Measurements from ENCODE around the gene SPATA17. TPM values are rescaled to one million over a fixed set of nuclear protein-coding genes. Genes with fewer than 3 reads are reported as not detected.

The SPATA17 gene
- polyA plus RNA-seq, 1 of the 3 experiments (the other 2 are of a cell fraction) = 1.2 TPM

DNA sequence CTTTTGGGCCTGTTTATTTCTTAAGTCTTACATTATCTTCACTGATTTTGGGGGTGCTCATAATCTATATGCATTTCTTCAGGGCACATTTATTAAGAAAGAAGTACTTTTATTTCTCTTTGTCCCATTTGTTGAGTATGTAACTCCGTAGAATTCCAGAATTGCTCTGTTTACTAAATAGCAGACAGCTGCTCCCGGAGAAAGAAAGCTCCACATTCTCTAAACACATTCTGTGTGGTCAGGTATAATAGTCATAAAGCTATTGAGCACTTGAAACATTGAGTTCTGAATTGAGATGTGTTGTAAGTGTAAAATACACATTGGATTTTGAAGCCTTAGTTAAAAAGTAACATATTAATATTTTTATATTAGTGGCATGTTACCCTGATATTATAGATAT is 206.5 kb downstream of the SPATA17 start:
- no peaks in the 10 kb centered on the region for H3K36me3 ChIP-seq (replicated peaks in 1 of 2; ENCODE audit: control insufficient read depth in 1 of 2, insufficient read depth in 2 of 2, low read length in 1 of 2)
- no peak overlapping the region for H3K9ac ChIP-seq
- H3K79me2 ChIP-seq (ENCODE audit: insufficient read depth) = no peaks in the 10 kb centered on the region
- no peak overlapping the region for H3K4me3 ChIP-seq (ENCODE audit: low read depth in 2 of 2, low read length in 1 of 2)
- H4K20me1 ChIP-seq (ENCODE audit: insufficient read depth) = no peaks in the 10 kb centered on the region
- no peaks in the 10 kb centered on the region for H3F3A ChIP-seq (replicated peaks; ENCODE audit: insufficient read depth)
- H3K9me3 ChIP-seq = no peaks in the 10 kb centered on the region
- no peak overlapping the region for H3K27ac ChIP-seq (ENCODE audit: low read depth in 2 of 2, low read length in 1 of 2)
- no peaks in the 10 kb centered on the region for H3K4me1 ChIP-seq (ENCODE audit: control insufficient read depth in 1 of 2, insufficient read depth in 2 of 2, low read depth in 1 of 2, low read length in 1 of 2)
- TF ChIP-seq MEF2A (IDR thresholded peaks at IDR 0.05; ENCODE audit: borderline replicate concordance, low read depth) = no peak
- TF ChIP-seq EZH2phosphoT487 (IDR thresholded peaks at IDR 0.05; ENCODE audit: borderline replicate concordance, low read depth) = no peak
- DNase-seq = no peak
- ChIA-PET CTCF (no interaction called here), POLR2A (no interaction called here)
- H2AFZ ChIP-seq (ENCODE audit: low read depth) = no peak overlapping the region
- H3K27me3 ChIP-seq (ENCODE audit: insufficient read depth) = no peaks in the 10 kb centered on the region
- no peaks in the 10 kb centered on the region for H3K9me2 ChIP-seq
- 87% methylated on average over 2 of the region's 2 CpGs for WGBS (ENCODE audit: low lambda C conversion rate)
- no peak overlapping the region for H3K4me2 ChIP-seq

DNA sequence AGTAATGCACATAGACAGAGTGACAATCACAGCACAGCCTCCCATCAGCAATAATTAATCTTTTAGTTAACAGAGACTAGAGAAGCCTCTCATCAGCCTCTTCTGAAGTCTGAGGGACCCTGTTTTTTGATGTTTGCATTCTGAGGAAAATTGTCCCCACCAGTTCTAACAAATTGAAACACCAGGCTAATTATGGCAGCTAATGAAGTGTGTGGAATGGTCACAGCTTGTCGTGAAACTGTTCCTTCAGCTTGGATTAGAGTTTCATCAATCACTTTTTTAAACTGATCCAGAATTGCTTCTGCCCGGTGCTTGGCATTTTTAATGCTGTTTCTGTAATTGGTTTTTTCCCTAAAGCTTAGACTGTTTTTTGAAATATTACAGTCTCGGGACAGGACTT is 208.0 kb downstream of the SPATA17 start:
- H3K36me3 ChIP-seq (replicated peaks in 1 of 2; ENCODE audit: control insufficient read depth in 1 of 2, insufficient read depth in 2 of 2, low read length in 1 of 2) = no peaks in the 10 kb centered on the region
- H3K27me3 ChIP-seq (ENCODE audit: insufficient read depth) = no peaks in the 10 kb centered on the region
- no peak overlapping the region for H3K4me3 ChIP-seq (ENCODE audit: low read depth in 2 of 2, low read length in 1 of 2)
- no peaks in the 10 kb centered on the region for H3K4me1 ChIP-seq (ENCODE audit: control insufficient read depth in 1 of 2, insufficient read depth in 2 of 2, low read depth in 1 of 2, low read length in 1 of 2)
- H3K4me2 ChIP-seq = no peak overlapping the region
- no peak for DNase-seq
- H3K9me3 ChIP-seq = no peaks in the 10 kb centered on the region
- H3K79me2 ChIP-seq (ENCODE audit: insufficient read depth) = no peaks in the 10 kb centered on the region
- H3K9me2 ChIP-seq = no peaks in the 10 kb centered on the region
- H2AFZ ChIP-seq (ENCODE audit: low read depth) = no peak overlapping the region
- no peak overlapping the region for H3K9ac ChIP-seq
- H3F3A ChIP-seq (replicated peaks; ENCODE audit: insufficient read depth) = no peaks in the 10 kb centered on the region
- H3K27ac ChIP-seq (ENCODE audit: low read depth in 2 of 2, low read length in 1 of 2) = no peak overlapping the region
- ChIA-PET CTCF (no interaction called here), POLR2A (no interaction called here)
- 80% methylated on average over 3 of the region's 3 CpGs for WGBS (ENCODE audit: low lambda C conversion rate)
- H4K20me1 ChIP-seq (ENCODE audit: insufficient read depth) = no peaks in the 10 kb centered on the region
- TF ChIP-seq EZH2phosphoT487 (IDR thresholded peaks at IDR 0.05; ENCODE audit: borderline replicate concordance, low read depth) = no peak
- TF ChIP-seq NRF1 (IDR thresholded peaks at IDR 0.05; ENCODE audit: low read depth, low read length) = no peak
- TF ChIP-seq FOSL2 (IDR thresholded peaks at IDR 0.05; ENCODE audit: borderline replicate concordance, low read depth) = no peak
- TF ChIP-seq TCF12 (IDR thresholded peaks at IDR 0.05) = no peak
- no peak for TF ChIP-seq JUND (IDR thresholded peaks at IDR 0.05)
- TF ChIP-seq EP300 (IDR thresholded peaks at IDR 0.05; ENCODE audit: borderline replicate concordance in 1 of 2, low read depth in 1 of 2, low read length in 1 of 2) = no peak
- TF ChIP-seq FOXJ3 (CRISPR knock-in tag; IDR thresholded peaks at IDR 0.05) = no peak
- no peak for TF ChIP-seq RFX5 (IDR thresholded peaks at IDR 0.05; ENCODE audit: low read length)
- TF ChIP-seq CHD2 (IDR thresholded peaks at IDR 0.05; ENCODE audit: low read length, partially characterized antibody) = no peak
- no peak for TF ChIP-seq NFIC (IDR thresholded peaks at IDR 0.05; ENCODE audit: borderline replicate concordance)
- TF ChIP-seq RAD21 (IDR thresholded peaks at IDR 0.05; ENCODE audit: low read length) = no peak
- TF ChIP-seq SIN3A (IDR thresholded peaks at IDR 0.05; ENCODE audit: borderline replicate concordance, low read depth, low read length) = no peak
- no peak for TF ChIP-seq TAF1 (IDR thresholded peaks at IDR 0.05; ENCODE audit: borderline replicate concordance, low read depth, low read length)
- no peak for TF ChIP-seq SMC3 (IDR thresholded peaks at IDR 0.05; ENCODE audit: low read depth, low read length)

DNA sequence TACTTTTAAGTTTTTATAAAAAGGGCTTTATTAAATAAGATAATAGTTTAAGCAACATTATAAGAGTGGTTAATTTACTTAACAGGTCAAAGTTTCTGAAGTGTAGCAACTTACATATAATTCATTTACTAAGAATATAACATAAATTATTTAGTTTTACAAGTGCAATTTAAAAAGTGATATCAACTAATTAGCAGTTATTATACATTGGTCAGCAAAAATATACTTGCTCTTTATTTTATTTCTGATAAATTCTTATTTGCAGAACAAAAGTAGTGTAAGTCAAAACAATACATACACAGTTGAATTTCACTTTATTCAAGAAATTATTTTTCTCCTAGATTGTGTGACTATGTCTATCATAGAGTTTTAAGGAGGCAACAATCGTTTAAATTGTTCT is 215.6 kb downstream of the SPATA17 start:
- TF ChIP-seq RXRA (IDR thresholded peaks at IDR 0.05; ENCODE audit: borderline replicate concordance, low read depth) = no peak
- no peak for TF ChIP-seq CHD2 (IDR thresholded peaks at IDR 0.05; ENCODE audit: low read length, partially characterized antibody)
- TF ChIP-seq TAF1 (IDR thresholded peaks at IDR 0.05; ENCODE audit: borderline replicate concordance, low read depth, low read length) = no peak
- no peak for TF ChIP-seq YY1 (IDR thresholded peaks at IDR 0.05; ENCODE audit: low read depth)
- TF ChIP-seq, protein P1, sequence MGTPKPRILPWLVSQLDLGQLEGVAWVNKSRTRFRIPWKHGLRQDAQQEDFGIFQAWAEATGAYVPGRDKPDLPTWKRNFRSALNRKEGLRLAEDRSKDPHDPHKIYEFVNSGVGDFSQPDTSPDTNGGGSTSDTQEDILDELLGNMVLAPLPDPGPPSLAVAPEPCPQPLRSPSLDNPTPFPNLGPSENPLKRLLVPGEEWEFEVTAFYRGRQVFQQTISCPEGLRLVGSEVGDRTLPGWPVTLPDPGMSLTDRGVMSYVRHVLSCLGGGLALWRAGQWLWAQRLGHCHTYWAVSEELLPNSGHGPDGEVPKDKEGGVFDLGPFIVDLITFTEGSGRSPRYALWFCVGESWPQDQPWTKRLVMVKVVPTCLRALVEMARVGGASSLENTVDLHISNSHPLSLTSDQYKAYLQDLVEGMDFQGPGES (IDR thresholded peaks at IDR 0.05; ENCODE audit: low read depth, low read length) = no peak
- TF ChIP-seq RAD21 (IDR thresholded peaks at IDR 0.05; ENCODE audit: low read length) = no peak
- no peak for TF ChIP-seq FOSL2 (IDR thresholded peaks at IDR 0.05; ENCODE audit: borderline replicate concordance, low read depth)
- no peak for TF ChIP-seq NFIC (IDR thresholded peaks at IDR 0.05; ENCODE audit: borderline replicate concordance)
- no peak for TF ChIP-seq TCF12 (IDR thresholded peaks at IDR 0.05)
- TF ChIP-seq, protein P2, sequence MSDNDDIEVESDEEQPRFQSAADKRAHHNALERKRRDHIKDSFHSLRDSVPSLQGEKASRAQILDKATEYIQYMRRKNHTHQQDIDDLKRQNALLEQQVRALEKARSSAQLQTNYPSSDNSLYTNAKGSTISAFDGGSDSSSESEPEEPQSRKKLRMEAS (IDR thresholded peaks at IDR 0.05; ENCODE audit: low read depth) = no peak
- no peak for TF ChIP-seq SMC3 (IDR thresholded peaks at IDR 0.05; ENCODE audit: low read depth, low read length)

More for the DNA sequence above, 215.6 kb downstream of the SPATA17 start:
- POLR2A ChIA-PET = no interaction called here
- H3K27ac ChIP-seq (ENCODE audit: low read depth in 2 of 2, low read length in 1 of 2) = no peak overlapping the region
- H3K9me2 ChIP-seq = no peaks in the 10 kb centered on the region
- WGBS (ENCODE audit: low lambda C conversion rate) = 38% methylated on average over 1 of the region's 1 CpG
- no peak overlapping the region for H3K4me3 ChIP-seq (ENCODE audit: low read depth in 2 of 2, low read length in 1 of 2)
- no peaks in the 10 kb centered on the region for H3F3A ChIP-seq (replicated peaks; ENCODE audit: insufficient read depth)
- H2AFZ ChIP-seq (ENCODE audit: low read depth) = no peak overlapping the region
- H3K4me2 ChIP-seq = no peak overlapping the region
- no peaks in the 10 kb centered on the region for H3K36me3 ChIP-seq (replicated peaks in 1 of 2; ENCODE audit: control insufficient read depth in 1 of 2, insufficient read depth in 2 of 2, low read length in 1 of 2)
- no peaks in the 10 kb centered on the region for H3K9me3 ChIP-seq
- H4K20me1 ChIP-seq (ENCODE audit: insufficient read depth) = no peaks in the 10 kb centered on the region
- DNase-seq = no peak
- CTCF ChIA-PET = no interaction called here
- H3K27me3 ChIP-seq (ENCODE audit: insufficient read depth) = no peaks in the 10 kb centered on the region
- no peaks in the 10 kb centered on the region for H3K79me2 ChIP-seq (ENCODE audit: insufficient read depth)
- no peak overlapping the region for H3K9ac ChIP-seq
- no peaks in the 10 kb centered on the region for H3K4me1 ChIP-seq (ENCODE audit: control insufficient read depth in 1 of 2, insufficient read depth in 2 of 2, low read depth in 1 of 2, low read length in 1 of 2)
